Left lung (tissue), 10 donors: ENCODE data around the gene EPSTI1. TPM values are rescaled to one million over a fixed set of nuclear protein-coding genes. Genes with fewer than 3 reads are reported as not detected.

Experiments used
- ATAC-seq: fragments of 200-7000 bp; cut with Tn5 transposase; one replicate; pipeline ENCODE4 v1.9.1; 2020; ENCODE audit warnings: moderate library complexity
- DNase-seq, 4 donors: peaks; one replicate each; pipeline ENCODE4 v3.0.0-alpha.2; 2013 to 2020
- H3K27ac ChIP-seq, 2 donors: fragments of 200-600 bp; sonication (generic) in 1 of 2; one replicate each; pipeline versions ENCODE4 v1.5.0 to v1.8.0; 2020 to 2021
- H3K27me3 ChIP-seq, 2 donors: fragments of 200-600 bp; sonication (generic) in 1 of 2; one replicate each; pipeline versions ENCODE4 v1.5.0 to v1.8.0; 2020 to 2021
- H3K36me3 ChIP-seq, 2 donors: fragments of 200-600 bp; sonication (generic) in 1 of 2; one replicate each; pipeline versions ENCODE4 v1.5.0 to v1.8.0; 2020 to 2021
- H3K4me1 ChIP-seq, 2 donors: fragments of 200-600 bp; one replicate each; pipeline ENCODE4 v1.8.0; 2021
- H3K4me3 ChIP-seq, 2 donors: fragments of 200-600 bp; sonication (generic) in 1 of 2; one replicate each; pipeline versions ENCODE4 v1.5.0 to v1.8.0; 2020 to 2021; ENCODE audit warnings: mild to moderate bottlenecking in 1 of 2
- H3K9me3 ChIP-seq, 2 donors: fragments of 200-600 bp; sonication (generic) in 1 of 2; one replicate each; pipeline versions ENCODE4 v1.5.0 to v1.8.0; 2020 to 2021
- CTCF ChIP-seq, 2 donors: fragments of 200-600 bp; sonication (generic) in 1 of 2; IDR thresholded peaks; one replicate each; pipeline versions ENCODE4 v1.5.0 to v1.8.0; 2021; ENCODE audit warnings: antibody characterized with exemption in 2 of 2
- intact Hi-C, 2 donors: fragments of 100-400 bp; cut with DNase I; formaldehyde crosslinking; loops; one replicate each; pipeline versions ENCODE4 v1.11.2 to v1.14.2; 2022
- polyA plus RNA-seq, 6 donors: library from polyadenylated mRNA; unstranded; fragments of 120-200 nt; gene quantifications; one replicate each; pipeline ENCODE4 v1.2.1, GENCODE V29; 2013; ENCODE audit not compliant: insufficient read length in 6 of 6
- total RNA-seq, 2 donors: library from RNA; stranded (reverse); fragmentation: NEBNext Ultra II Directional; extraction: Animal tissue kit (Norgen Biotek cat#: 25700); gene quantifications; one replicate each; pipeline ENCODE4 v1.2.1, GENCODE V29; 2021
- donor health status: DM: no; HTN: yes; CAD: no.
- donor health status: DM: no; HTN: no; CAD: no.

Gene EPSTI1
- total and polyA plus RNA-seq, 8 donors, result 11.1 to 22.4 (median 14.1) TPM

- Histone ChIP-seq H3K27me3 (no peaks in the 10 kb centered on the region), H3K9me3 (no peaks in the 10 kb centered on the region), H3K4me3 (peak overlapping the region in 1 of 2 donors; percentile 64), H3K27ac (peak overlapping the region; percentile 87 to 89), H3K36me3 (no peaks in the 10 kb centered on the region), H3K4me1 (peaks cover 8 to 42% of the 10 kb centered on the region in 2 donors)
- peak; percentile 16 for ATAC-seq
- no peak for TF ChIP-seq CTCF (IDR thresholded peaks at IDR 0.05)
- peak in 2 of 4 donors; percentile 77 to 85 for DNase-seq
- intact Hi-C loops, result no loop called here
Measured at GRCh38 chr13:42990291-42991232, 1.5 kb downstream of the EPSTI1 start.

- ATAC-seq (no peak), DNase-seq (no peak)
- Histone ChIP-seq H3K27ac (peak overlapping the region in 1 of 2 donors; percentile 37), H3K36me3 (no peaks in the 10 kb centered on the region), H3K9me3 (no peaks in the 10 kb centered on the region), H3K4me1 (peaks cover 8 to 48% of the 10 kb centered on the region in 2 donors), H3K27me3 (no peaks in the 10 kb centered on the region), H3K4me3 (no peak overlapping the region)
- intact Hi-C loops, result no loop called here
- TF ChIP-seq CTCF (IDR thresholded peaks at IDR 0.05), result no peak
Measured at GRCh38 chr13:42986176-42986574, 5.9 kb downstream of the EPSTI1 start.

GRCh38 chr13:42985312-42986175, 6.5 kb downstream of the EPSTI1 start:
- intact Hi-C loops, result no loop called here
- H3K36me3 ChIP-seq, result no peaks in the 10 kb centered on the region
- H3K9me3 ChIP-seq, result no peaks in the 10 kb centered on the region
- H3K27me3 ChIP-seq, result no peaks in the 10 kb centered on the region
- H3K4me1 ChIP-seq, result peaks cover 4 to 42% of the 10 kb centered on the region in 2 donors
- DNase-seq, result peak in 1 of 4 donors; percentile 45
- ATAC-seq, result no peak
- TF ChIP-seq CTCF (IDR thresholded peaks at IDR 0.05), result no peak
- no peak overlapping the region for H3K4me3 ChIP-seq
- H3K27ac ChIP-seq, result peak overlapping the region in 1 of 2 donors; percentile 37

GRCh38 chr13:42984691-42985090, 7.3 kb downstream of the EPSTI1 start:
- Histone ChIP-seq H3K9me3 (no peaks in the 10 kb centered on the region), H3K36me3 (no peaks in the 10 kb centered on the region), H3K27me3 (no peaks in the 10 kb centered on the region), H3K4me1 (peaks cover 0 to 34% of the 10 kb centered on the region in 2 donors), H3K27ac (no peak overlapping the region), H3K4me3 (no peak overlapping the region)
- no peak for TF ChIP-seq CTCF (IDR thresholded peaks at IDR 0.05)
- intact Hi-C loops, result no loop called here
- ATAC-seq (no peak), DNase-seq (no peak)

GRCh38 chr13:42984026-42984425, 8.0 kb downstream of the EPSTI1 start:
- Histone ChIP-seq H3K4me3 (no peak overlapping the region), H3K27me3 (no peaks in the 10 kb centered on the region), H3K4me1 (peaks cover 0 to 29% of the 10 kb centered on the region in 2 donors), H3K9me3 (no peaks in the 10 kb centered on the region), H3K36me3 (no peaks in the 10 kb centered on the region), H3K27ac (no peak overlapping the region)
- DNase-seq (no peak), ATAC-seq (no peak)
- intact Hi-C loops, result no loop called here
- TF ChIP-seq CTCF (IDR thresholded peaks at IDR 0.05), result no peak
